Pericardium fibroblast (primary cell): ENCODE measurements around the gene DIS3. TPM values are rescaled to one million over a fixed set of nuclear protein-coding genes. Genes with fewer than 3 reads are reported as not detected.

Experiments
- total RNA-seq: library from RNA; depleted of rRNA; stranded (reverse); fragments of >200 nt; gene quantifications from 2 replicates; pipeline ENCODE4 v1.2.3, GENCODE V29; 2015

DIS3 gene, protein sequence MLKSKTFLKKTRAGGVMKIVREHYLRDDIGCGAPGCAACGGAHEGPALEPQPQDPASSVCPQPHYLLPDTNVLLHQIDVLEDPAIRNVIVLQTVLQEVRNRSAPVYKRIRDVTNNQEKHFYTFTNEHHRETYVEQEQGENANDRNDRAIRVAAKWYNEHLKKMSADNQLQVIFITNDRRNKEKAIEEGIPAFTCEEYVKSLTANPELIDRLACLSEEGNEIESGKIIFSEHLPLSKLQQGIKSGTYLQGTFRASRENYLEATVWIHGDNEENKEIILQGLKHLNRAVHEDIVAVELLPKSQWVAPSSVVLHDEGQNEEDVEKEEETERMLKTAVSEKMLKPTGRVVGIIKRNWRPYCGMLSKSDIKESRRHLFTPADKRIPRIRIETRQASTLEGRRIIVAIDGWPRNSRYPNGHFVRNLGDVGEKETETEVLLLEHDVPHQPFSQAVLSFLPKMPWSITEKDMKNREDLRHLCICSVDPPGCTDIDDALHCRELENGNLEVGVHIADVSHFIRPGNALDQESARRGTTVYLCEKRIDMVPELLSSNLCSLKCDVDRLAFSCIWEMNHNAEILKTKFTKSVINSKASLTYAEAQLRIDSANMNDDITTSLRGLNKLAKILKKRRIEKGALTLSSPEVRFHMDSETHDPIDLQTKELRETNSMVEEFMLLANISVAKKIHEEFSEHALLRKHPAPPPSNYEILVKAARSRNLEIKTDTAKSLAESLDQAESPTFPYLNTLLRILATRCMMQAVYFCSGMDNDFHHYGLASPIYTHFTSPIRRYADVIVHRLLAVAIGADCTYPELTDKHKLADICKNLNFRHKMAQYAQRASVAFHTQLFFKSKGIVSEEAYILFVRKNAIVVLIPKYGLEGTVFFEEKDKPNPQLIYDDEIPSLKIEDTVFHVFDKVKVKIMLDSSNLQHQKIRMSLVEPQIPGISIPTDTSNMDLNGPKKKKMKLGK
- 16.8 and 24.6 TPM in 2 replicates for total RNA-seq

GRCh38 chr13:72781451-72782439 is at the start of gene DIS3, which contains the start of gene PIBF1:
TSS of gene DIS3 (minus strand) at chr13:72781900. CDS start at chr13:72781832, 68 bp downstream.
TSS of gene PIBF1 (plus strand) at chr13:72782133. CDS start at chr13:72783470, 1,337 bp downstream.

GRCh38 chr13:72727417-72728289 is 54.0 kb downstream of the DIS3 start, which contains the start of the genes BORA and MZT1:
TSS of gene BORA (plus strand) at chr13:72727923. CDS start at chr13:72728941, 1,018 bp downstream.
TSS of gene MZT1 (minus strand) at chr13:72727629. CDS start at chr13:72727602, 27 bp downstream.

Other genes with a start within 250 kb of the DIS3 start
- 2.7 and 4.4 TPM in 2 replicates for gene MZT1, start 54.3 kb downstream of the DIS3 start, total RNA-seq
- gene BORA, start 54.0 kb downstream of the DIS3 start, total RNA-seq: 2.8 and 3.0 TPM in 2 replicates
- 8.9 and 12.1 TPM in 2 replicates for gene PIBF1, start 233 bp upstream of the DIS3 start, total RNA-seq